Activated CD8-positive, alpha-beta memory T cell treated with anti-CD3 and anti-CD28 coated beads for 4 hours (primary cell): ENCODE results near the gene WDR64.
"Not testable (repeated sequence)": the region's sequence is repeated elsewhere in the genome, so short reads cannot be mapped to it uniquely, and the experiment has no call there.

Source experiments
- DNase-seq, 2 donors: peaks; one replicate each; pipeline ENCODE4 v3.0.0-alpha.2; 2020; ENCODE audit warnings: low read depth in 2 of 2

WDR64 gene

DNA sequence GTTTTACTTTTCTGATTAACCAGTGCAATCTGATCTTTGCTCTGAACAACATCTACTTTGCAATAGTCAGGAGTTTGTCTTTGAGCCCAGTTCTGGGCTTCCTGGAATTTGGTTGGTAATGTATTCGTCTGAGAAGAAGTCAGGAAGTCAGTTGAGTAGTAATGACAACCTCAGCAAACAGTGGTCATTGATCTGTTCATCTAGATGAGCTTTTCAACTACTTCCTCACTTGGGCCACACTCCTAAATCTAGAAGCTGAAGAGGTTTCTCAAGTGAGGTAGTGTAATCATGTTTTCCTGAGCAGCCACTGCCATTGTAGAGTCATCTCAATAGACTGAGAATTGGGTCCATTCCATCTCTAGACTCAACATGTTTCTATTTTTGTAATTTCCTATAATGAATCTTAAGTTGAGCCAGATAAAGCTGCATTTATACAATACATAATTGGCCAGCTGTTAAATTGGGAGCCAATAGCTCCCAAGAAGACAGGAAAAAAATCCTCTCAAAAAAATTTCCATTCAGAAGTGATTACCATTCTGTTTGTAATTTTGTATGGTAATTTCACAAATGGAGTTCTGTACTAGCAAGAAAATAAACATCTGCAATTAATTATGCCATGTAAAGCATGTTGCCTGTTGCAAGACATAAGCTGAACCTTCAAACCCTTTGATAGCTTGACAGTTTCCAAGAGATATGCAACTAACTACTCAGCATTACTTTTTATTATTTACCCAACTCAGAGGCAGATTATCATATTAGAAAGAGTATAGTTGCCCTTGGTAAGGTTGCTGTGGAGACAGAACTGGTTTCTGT lies 49.6 kb downstream of the WDR64 start:
- DNase-seq = no peak

DNA sequence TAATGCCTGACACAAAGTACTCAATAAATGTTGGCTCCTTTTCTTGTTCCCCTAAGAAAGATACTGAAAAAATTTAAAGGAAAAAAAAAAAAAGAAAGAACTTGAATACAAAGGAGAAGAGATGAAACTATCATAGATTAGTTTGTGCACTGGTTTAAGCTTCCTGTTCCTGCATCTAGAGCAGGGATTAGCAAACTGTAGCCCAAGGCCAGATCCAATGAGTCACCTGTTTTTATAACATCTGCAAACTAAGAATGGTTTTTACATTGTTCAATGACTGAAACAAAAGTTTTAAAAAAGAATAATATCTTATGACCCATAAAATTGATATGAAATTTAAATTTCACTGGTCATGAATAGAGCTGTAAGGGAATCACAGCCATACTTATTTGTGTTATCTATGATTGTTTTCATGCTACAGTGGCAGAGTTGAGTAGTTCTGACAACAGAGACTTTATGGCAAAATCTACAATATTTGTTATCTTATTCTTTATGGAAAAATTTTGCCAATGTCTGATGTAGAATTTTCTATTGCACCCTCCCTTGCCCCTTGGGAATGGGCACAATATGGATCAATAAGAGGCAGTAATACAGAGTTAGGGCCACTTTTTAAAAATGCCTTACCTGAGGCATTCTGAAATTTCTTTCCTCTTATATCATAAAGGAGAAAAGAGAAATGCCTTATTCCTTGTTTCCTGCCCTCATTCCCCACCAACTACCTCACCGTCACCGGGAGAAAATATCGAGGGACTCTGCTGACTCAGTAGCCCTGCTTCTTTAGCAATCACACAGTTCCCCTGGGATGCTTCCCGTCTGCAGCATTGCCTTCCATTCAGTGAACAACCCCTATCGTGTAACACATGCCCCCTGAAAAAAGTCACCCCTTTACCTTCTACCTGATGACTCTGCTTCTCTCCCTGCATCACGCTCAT lies 50.6 kb downstream of the WDR64 start:
- DNase-seq = no peak

DNA sequence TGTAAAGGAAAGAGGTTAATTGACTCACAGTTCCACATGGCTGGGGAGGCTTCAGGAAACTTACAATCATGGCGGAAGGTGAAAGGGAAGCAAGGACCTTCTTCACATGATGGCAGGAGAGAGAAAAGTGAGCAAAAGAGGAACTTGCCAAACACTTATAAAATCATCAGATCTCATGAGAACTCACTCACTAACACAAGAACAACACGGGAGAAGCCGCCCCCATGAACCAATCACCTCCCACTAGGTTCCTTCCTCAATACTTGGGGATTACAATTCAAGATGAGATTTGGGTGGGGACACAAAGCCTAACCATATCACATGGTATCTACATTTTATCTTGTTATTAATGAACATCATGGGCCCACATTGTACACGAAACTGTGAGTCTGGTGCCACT lies 51.7 kb downstream of the WDR64 start:
- not testable (repeated sequence) for DNase-seq

DNA sequence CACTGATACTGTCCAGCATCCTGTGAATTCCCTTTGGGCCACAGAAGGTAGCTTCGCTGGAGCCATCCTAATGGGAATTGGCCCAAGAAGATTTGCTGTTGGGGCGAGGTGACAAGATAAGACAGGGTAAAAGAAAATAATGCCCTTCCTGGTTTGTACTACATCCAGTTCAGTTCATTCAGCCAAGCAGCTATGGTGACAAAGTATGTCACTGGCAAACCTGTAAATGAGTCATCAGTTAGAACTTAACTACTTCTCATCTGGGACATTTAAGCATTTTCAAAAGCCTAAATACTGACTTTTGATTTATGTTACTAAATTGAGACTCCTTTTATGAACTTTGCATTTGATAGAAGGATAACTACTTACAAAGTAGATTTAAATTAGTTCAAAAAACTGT lies 54.2 kb downstream of the WDR64 start:
- DNase-seq = no peak

DNA sequence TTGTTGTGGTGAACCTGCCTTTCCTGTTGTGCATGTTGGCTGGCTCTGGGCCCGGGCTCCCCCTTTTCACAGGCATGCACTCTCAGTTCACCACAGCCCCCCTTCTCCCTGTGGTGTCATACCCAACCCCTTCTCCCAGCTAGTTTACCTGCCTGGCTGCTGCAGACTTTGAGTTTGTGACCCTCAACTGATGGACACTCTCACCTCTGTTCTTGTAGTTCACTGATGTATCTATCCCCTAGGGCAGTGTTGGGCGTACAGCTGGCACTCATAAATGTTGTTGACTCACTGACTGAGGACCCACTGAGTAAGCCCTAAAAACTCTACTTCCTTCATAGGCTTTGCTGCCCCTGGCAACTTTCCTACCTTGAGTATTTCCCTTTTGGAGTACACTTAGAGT lies 54.9 kb downstream of the WDR64 start:
- no peak for DNase-seq

DNA sequence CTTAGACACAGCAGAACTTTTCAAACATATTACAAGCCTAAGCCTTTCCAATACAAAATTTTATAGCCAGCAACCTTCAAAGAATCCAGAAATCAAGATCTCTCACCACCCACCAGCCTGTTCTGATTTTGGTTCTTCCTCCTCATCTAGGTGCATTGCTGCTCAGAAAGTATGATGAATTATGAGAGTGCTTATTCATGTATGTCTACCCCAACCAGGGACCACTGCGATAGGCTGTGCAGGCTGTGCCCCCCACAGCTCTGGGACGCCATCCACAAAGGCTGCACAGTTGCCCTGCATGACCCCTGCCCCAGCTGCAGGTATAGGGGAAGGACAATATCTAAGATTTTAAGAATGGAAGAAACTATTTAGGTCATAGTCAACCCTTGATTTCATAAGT lies 55.4 kb downstream of the WDR64 start:
- no peak for DNase-seq

DNA sequence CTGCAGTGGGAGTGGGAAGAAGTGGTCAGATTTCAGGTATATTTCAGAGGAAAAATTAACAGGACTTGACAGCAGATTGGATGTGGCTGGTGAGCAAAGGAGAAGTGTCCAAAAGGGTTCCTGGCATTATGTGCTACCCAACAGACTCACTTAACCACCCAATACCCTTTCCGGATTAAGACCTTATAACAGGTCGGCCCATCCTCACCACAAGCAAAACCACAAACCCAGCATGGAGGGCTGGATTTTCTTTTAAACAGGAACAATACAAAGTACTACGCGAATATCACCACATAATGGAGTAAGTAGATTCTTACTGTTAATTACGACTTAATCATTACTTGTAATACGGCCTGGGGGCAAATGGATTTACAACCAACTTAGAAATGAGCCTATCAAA lies 59.2 kb downstream of the WDR64 start:
- DNase-seq = no peak

DNA sequence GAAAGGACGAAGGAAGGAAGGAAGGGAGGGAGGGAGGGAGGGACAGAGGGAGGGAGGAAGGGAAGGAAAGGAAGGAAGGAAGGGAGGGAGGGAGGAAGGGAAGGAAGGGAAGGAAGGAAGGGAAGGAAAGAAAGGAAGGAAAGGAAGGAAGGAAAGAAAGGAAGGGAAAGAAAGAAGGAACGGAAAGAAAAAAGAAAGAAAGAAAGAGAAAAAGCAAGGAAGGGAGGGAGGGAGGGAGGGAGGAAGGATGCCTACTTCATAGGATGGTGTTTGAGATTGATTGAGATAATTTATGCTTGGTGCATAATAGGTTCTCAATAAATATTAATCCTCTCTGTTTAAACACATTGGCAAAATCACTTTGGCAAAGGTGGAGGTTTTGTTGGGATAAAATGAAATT lies 61.2 kb downstream of the WDR64 start:
- no peak for DNase-seq

DNA sequence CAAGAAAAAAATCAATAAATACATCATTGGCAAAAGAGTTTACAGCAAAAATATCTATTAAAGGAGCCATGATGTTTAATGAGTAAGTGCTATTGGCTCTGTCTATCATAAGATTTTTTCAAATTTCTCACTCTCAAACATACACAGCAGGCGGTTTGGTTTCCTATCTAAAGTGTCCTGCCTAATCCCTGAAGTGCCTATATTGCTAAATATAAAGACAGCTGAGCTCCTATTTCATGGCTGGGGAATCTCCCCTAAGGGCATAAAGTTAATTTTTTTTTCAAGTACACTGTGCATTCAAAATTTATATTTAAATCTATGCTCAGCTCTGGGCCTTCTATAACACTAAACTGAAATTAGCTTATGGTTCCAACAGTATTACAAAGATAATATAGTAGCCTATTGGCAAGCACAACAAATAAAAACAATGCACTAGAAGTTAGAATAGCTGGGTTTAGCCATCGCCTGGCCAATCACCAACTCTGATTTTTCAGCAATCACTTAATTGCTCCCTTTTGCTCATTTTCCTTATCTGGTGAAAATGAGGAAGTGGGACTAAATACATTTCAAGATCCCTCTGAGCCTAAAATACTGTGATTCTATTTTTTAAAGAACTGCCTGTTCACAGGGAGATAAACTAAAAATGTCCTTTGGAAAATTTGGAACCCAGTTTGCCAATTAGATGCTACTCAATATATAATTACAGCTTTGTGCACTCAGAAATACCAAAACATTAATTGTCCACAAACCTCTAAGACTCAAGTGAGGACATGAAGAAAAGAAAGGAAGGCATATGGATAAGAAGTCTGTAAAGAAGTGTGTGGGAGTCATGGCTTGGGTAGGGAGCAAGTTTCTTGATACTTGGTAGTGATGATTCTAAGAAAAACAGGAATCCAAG lies 62.5 kb downstream of the WDR64 start:
- no peak for DNase-seq

DNA sequence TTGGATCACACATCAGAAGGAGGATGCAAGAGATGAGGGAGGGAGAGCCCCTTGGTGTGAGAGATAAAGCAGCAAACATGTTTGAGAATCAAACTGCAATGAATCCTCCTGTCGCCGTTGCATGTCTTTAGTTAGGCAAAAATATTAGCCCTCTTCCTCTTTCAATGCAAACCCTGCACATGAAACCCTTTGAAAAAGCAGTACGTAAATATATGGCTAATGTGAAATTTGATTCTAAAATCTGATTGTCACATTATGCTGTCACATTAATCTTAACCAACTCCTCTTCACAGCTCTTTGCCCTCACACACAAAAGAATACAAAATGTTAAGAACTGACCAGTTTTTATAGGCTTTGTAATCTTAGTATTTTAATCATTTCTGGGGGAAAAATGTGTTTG lies 63.4 kb downstream of the WDR64 start:
- no peak for DNase-seq

DNA sequence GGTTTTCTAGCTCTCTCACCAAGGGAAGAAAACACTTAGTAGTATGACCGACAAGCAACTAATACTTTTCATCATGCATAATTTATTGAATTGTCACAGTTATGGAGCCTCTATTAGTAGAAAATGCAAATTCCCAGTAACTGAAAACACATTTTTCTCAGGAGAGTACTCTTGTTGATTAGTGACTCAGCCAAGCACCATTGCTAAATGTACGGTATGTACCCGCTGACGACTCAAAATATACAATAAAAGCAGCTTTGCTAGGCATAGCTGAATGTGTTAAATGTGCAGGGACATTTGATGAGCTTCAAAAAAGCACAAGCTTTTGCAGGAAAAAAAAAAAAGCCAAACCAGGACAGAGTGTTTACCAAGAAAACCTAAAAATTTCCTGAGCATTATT lies 63.9 kb downstream of the WDR64 start:
- no peak for DNase-seq

DNA sequence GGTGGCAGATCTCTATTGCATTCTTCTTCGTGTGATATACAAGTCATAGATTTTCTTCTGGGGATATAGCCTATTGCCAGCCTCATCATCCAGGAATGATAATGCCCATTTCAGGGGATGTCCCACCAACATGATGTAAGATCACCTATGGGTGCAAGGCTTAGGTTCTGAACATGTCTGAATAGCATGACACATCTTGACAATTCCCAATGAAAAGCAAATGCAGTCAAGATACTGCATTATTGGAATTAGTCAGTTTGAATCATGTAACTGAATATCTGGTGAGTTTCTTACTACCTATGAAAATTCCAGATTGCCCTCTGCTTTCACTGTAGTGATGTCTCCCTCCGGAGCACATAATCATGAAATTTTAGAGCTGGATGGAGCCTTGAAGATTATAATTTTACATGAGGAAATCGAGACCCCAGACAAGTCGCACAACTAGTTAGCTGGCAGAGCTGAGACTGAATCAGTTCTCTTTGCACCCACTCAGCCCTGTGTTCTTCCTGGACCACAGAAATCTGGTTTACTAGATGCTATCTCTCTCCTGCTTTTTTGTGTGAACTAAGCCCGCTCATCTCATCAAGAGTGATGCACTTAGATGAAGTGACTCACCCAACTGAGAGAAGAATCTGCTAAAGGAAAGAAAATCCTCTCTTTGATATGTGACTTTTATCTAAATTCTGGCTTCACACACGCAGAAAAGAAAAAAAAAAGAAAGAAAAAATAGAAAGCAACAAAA lies 65.0 kb downstream of the WDR64 start:
- DNase-seq = peak; percentile 6 to 23

DNA sequence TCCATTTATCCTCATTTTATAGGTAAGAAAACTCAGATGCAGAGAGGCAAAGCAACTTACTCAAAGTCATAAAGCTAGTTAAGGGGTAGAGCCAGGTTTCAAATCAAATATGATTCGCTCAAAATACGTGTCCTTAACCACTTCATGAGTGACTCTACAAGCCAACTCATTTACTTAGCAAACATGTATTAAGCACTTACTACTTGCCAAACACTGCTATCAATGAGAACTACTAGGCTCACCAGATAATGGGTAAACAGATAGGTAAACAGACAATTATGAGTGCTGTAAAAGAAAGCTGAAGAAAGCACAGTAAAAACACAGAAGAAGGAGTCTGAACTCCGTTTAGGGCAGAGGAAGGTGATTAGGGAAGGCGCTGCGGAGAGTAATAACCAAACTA lies 65.9 kb downstream of the WDR64 start:
- no peak for DNase-seq

DNA sequence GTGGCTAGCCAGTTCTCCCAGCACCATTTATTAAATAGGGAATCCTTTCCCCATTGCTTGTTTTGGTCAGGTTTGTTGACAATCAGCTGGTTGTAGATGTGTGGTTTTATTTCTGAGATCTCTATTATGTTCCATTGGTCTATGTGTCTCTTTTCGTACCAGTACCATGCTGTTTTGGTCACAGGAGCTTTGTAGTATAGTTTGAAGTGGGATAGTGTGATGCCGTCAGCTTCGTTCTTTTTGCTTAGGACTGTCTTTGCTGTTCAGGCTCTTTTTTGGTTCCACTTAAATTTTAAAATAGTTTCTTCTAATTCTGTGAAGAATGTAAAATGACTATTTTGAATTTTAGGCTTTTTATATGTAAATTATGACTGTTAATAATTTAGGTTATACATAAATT lies 68.9 kb downstream of the WDR64 start:
- no peak for DNase-seq

DNA sequence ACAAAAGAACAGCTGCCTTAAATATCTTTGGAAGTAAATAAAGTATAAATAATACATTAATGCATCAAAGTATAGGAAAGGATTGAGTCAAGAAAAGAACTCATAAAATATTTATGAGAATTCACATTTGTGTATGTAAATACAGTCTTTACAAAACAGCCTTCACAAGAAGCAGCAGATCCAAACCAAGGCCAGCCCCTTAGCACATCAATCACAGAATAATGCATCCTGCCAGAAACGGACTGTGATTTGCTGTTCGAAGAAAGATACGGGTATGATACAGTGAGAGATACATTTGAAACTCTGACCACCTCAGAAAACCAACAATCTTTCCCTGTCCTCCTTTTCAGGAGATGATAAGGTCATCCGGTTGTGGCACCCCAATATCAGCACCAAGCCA lies 70.9 kb downstream of the WDR64 start:
- no peak for DNase-seq

DNA sequence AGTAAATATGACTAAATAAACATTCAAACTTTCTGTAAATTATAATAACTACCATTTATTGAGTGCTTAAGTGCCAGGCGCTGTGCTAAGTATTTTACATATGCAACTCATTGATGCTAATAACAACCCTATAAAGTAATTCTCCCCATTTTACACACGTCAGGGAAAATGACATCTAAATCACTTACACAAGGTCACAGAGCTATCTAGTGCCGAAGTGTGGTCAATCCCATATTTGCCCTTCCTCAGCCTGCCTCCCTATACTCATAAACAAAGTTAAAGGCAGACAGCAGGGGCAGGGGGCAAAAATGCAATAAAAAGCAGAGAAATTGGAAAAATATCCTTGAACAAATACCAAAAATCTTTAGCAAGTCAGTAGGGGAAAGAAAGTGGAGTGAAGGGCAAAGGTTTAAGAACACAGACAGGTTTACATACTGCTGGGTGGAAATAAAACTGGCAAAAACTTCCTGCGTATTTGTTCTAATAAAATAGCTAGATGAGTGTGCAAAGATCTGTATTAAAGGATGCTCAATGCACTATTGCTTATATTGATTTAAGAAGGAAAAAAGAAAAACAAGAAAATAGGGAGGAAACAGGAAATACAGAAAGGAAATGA lies 72.8 kb downstream of the WDR64 start:
- DNase-seq = no peak

DNA sequence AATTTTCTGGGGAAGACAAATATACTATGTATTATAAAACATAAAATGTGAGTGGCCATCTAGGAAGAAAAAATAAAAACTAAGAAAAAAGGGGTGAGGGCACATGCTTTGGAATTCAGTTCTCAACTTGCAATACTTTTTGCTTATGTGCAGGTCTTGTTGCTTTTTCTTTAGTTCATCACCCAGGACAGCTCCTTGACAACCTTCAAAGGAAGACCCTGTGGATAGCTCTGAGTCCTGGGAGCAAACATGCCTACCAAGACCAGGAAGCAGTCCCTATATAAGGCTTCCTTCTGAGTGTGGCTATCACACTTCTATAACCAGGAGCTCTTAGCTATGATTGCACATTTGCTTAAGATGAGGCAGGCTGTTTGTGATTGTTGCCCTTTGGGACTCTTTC lies 78.0 kb downstream of the WDR64 start:
- no peak for DNase-seq

DNA sequence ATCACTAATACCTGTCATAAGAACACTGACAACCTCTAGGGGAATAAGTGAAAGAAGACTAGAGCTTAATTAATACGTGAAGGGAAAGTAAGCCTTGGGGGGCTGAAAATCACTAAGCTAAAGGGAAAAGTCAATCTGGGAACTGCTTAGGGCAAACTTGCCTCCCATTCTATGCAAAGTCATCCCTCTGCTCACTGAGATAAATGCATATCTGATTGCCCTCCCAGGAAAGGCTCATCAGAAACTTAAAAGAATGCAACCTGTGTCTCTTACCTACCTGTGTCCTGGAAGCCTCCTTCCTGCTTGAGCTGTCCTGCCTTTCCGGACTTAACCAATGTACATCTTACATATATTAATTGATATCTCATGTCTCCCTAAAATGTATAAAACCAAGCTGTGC lies 81.8 kb downstream of the WDR64 start:
- DNase-seq = no peak

DNA sequence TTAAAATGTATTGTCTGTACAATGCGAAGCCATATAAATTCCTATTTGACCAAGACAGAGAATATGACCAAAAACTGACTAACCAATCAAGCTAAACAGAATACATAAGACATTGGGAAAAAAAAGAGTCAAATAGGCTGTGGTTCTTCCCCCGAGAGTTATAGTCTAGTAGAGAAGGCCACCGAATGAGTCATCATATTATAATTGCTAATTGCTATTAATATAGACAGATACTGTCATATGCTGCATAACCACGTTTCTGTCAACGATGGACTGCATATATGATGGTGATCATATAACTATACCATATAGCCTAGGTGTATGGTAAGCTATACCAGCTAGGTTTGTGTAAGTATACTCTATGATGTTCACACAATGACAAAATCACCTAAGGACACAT lies 82.5 kb downstream of the WDR64 start:
- DNase-seq = no peak

DNA sequence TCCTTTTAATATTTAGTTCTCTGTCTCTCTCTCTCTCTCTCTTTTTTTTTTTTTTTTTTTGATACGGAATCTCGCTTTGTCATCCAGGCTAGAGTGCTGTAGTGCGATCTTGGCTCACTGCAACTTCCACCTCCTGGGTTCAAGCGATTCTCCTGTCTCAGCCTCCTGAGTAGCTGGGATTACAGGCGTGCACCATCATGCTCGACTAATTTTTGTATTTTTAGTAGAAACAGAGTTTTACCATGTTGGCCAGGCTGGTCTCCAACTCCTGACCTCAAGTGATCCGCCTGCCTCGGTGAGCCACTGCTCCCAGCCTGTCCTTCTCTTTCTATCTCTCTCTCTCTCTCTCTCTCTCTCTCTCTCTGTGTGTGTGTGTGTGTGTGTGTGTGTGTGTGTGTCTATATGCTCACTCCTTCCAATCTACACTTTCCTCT lies 83.4 kb downstream of the WDR64 start:
- DNase-seq = not testable (repeated sequence)

DNA sequence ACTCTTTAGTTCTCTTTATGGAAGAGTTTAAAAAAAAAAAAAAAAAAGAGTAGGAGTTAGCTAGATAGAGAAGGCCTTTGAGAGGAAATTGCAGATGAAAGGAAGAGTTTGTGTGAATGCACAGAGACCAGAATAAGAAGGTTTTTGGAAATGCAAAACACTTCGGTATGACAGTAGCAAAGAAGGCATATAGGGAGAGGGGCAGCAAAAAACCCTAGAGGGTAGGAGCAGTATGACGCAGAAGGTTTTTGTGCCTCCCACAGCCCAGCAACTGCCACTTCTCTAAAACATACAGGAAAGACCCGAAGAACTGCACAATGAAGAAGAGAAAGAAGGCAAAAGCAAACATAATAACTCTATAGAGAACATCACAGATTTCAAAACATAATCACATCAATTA lies 84.3 kb downstream of the WDR64 start:
- no peak for DNase-seq
